Fibroblast of lung (primary cell): ENCODE measurements around the gene ZNF503. TPM values are rescaled to one million over a fixed set of nuclear protein-coding genes. Genes with fewer than 3 reads are reported as not detected.
A peak's percentile ranks its signal among the peaks of the same experiment; 100 is the strongest.

Experiments used
- DNase-seq, 2 donors: peaks; one replicate each; pipeline versions ENCODE4 v3.0.0 to v3.0.0-alpha.2; 2010; ENCODE audit warnings: low read depth in 2 of 2
- H2AFZ ChIP-seq: 2 replicates; pipeline ENCODE4 v1.5.1; 2012; ENCODE audit warnings: low read length, control low read depth, inconsistent platforms
- H3K27ac ChIP-seq: 2 replicates; pipeline ENCODE4 v1.5.1; 2011; ENCODE audit warnings: low read length, control low read depth; ENCODE audit not compliant: insufficient read depth
- H3K27me3 ChIP-seq: 2 replicates; pipeline ENCODE4 v1.5.1; 2011; ENCODE audit warnings: mild to moderate bottlenecking, low read length; ENCODE audit not compliant: control insufficient read depth, insufficient read depth
- H3K36me3 ChIP-seq: 2 replicates; pipeline ENCODE4 v1.5.1; 2011; ENCODE audit warnings: low read length; ENCODE audit not compliant: control insufficient read depth, insufficient read depth
- H3K4me1 ChIP-seq: 2 replicates; pipeline ENCODE4 v1.5.1; 2011; ENCODE audit warnings: low read length; ENCODE audit not compliant: control insufficient read depth, insufficient read depth; ENCODE audit errors: extremely low read depth
- H3K4me2 ChIP-seq: 2 replicates; pipeline ENCODE4 v1.5.1; 2011; ENCODE audit warnings: low read length, control low read depth; ENCODE audit not compliant: insufficient read depth; ENCODE audit errors: extremely low read depth
- H3K4me3 ChIP-seq, 4 experiments: fragments of 200-600 bp in 1 of 4; sonication (generic) in 1 of 4; replicated peaks in 1 of 4; 2 replicates each; pipeline ENCODE4 v1.5.1; 2011 to 2016; ENCODE audit warnings: low read length in 4 of 4, low read depth in 3 of 4, mild to moderate bottlenecking in 3 of 4, control low read depth in 2 of 4, inconsistent platforms in 1 of 4, mixed read lengths in 1 of 4; ENCODE audit not compliant: insufficient read depth in 1 of 4; ENCODE audit errors: control extremely low read depth in 1 of 4
- H3K79me2 ChIP-seq: 2 replicates; pipeline ENCODE4 v1.5.1; 2012; ENCODE audit warnings: mild to moderate bottlenecking, low read length, inconsistent platforms; ENCODE audit not compliant: control insufficient read depth, insufficient read depth
- H3K9ac ChIP-seq: 2 replicates; pipeline ENCODE4 v1.5.1; 2011; ENCODE audit warnings: mild to moderate bottlenecking, low read length, control low read depth; ENCODE audit not compliant: insufficient read depth
- H3K9me3 ChIP-seq: 2 replicates; pipeline ENCODE4 v1.5.1; 2012; ENCODE audit warnings: low read depth, low read length; ENCODE audit not compliant: control insufficient read depth, insufficient read depth
- H4K20me1 ChIP-seq: 2 replicates; pipeline ENCODE4 v1.5.1; 2011; ENCODE audit warnings: low read length; ENCODE audit not compliant: control insufficient read depth, insufficient read depth; ENCODE audit errors: extremely low read depth
- EZH2 ChIP-seq: IDR thresholded peaks from 2 replicates; pipeline ENCODE4 v1.5.1; 2012; ENCODE audit warnings: low read length, control low read depth, mild to moderate bottlenecking; ENCODE audit errors: missing control alignments
- polyA plus RNA-seq, 2 donors: library from polyadenylated mRNA; depleted of rRNA in 1 of 2; stranded (reverse) in 1 of 2; unstranded in 1 of 2; fragments of >200 nt; gene quantifications; 2 replicates each; pipeline ENCODE4 v1.2.1, GENCODE V29; 2011 to 2012; ENCODE audit warnings: missing spikeins in 1 of 2
- total RNA-seq: library from RNA; depleted of rRNA; stranded (reverse); fragments of >200 nt; gene quantifications from 2 replicates; pipeline ENCODE4 v1.2.1, GENCODE V29; 2014
- TF ChIP-seq, protein P1 (sequence below), 2 donors: IDR thresholded peaks in 1 of 2; conservative IDR thresholded peaks in 1 of 2; 1 replicate in 1 of 2; 2 replicates in 1 of 2; pipeline ENCODE4 v1.5.1; 2011 to 2012; ENCODE audit warnings: low read length in 2 of 2, control low read depth in 1 of 2, inconsistent platforms in 1 of 2, low read depth in 1 of 2, mild to moderate bottlenecking in 1 of 2

The ZNF503 gene
- total and polyA plus RNA-seq, 2 donors (not counting 1 experiment from before 2014, with no cell fraction given), result 4.9 to 7.1 TPM

DNA sequence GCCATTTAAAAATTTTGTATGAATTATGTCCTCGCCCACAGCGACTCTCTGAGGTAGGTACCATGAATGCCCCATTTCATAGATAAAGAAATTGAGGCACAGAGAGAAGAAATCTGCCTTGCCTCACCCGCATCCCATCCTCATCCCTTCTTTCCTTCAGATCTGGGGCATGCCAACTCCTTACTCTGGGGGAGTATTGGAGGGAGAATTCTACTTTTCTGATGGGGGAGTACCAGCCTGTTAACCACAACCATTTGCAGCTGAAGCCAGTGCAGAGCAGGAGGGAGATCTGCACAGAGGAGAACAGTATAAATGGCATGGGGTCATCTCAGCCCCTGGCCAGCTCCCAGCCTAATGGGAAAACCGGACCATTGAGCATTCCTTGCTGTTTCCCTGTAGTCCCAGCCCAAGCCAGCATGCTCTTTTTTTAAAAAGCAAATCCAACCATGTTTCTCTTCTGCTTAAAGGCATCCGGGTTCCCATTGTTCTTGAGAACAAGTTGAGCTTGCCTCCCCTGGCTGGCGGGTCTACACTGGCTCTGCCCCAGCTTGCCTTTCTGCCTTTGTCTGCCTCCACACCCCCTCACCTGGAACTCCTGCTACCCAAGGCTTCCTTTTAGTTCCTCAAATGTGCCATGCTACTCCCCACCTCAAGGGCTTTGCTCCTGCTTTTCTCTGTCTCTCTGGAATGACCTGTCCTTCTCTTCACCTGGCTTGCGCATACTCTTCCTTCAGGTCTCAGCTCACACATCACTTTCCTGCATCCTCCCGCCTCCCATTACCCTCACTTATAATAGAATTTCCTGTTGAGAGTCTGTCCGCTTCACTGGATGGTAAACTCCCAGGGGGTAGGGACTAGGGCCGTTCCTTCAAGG lies 8.8 kb upstream of the ZNF503 start:
- H3K27me3 ChIP-seq, result peaks cover 7% of the 10 kb centered on the region
- no peaks in the 10 kb centered on the region for H4K20me1 ChIP-seq
- TF ChIP-seq EZH2, result no peak
- TF ChIP-seq, protein P1, sequence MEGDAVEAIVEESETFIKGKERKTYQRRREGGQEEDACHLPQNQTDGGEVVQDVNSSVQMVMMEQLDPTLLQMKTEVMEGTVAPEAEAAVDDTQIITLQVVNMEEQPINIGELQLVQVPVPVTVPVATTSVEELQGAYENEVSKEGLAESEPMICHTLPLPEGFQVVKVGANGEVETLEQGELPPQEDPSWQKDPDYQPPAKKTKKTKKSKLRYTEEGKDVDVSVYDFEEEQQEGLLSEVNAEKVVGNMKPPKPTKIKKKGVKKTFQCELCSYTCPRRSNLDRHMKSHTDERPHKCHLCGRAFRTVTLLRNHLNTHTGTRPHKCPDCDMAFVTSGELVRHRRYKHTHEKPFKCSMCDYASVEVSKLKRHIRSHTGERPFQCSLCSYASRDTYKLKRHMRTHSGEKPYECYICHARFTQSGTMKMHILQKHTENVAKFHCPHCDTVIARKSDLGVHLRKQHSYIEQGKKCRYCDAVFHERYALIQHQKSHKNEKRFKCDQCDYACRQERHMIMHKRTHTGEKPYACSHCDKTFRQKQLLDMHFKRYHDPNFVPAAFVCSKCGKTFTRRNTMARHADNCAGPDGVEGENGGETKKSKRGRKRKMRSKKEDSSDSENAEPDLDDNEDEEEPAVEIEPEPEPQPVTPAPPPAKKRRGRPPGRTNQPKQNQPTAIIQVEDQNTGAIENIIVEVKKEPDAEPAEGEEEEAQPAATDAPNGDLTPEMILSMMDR (conservative IDR thresholded peaks at IDR 0.05 in 1 of 2, IDR thresholded peaks at IDR 0.05 in 1 of 2; ENCODE audit: low read depth in 1 of 2, low read length in 2 of 2), result no peak
- DNase-seq, result no peak
- H3K9me3 ChIP-seq, result no peaks in the 10 kb centered on the region
- H3K9ac ChIP-seq, result no peak overlapping the region
- no peaks in the 10 kb centered on the region for H3K4me1 ChIP-seq
- no peak overlapping the region for H3K27ac ChIP-seq
- no peak overlapping the region for H2AFZ ChIP-seq
- no peak overlapping the region for H3K4me3 ChIP-seq
- H3K4me2 ChIP-seq, result no peak overlapping the region
- no peaks in the 10 kb centered on the region for H3K79me2 ChIP-seq
- no peaks in the 10 kb centered on the region for H3K36me3 ChIP-seq

DNA sequence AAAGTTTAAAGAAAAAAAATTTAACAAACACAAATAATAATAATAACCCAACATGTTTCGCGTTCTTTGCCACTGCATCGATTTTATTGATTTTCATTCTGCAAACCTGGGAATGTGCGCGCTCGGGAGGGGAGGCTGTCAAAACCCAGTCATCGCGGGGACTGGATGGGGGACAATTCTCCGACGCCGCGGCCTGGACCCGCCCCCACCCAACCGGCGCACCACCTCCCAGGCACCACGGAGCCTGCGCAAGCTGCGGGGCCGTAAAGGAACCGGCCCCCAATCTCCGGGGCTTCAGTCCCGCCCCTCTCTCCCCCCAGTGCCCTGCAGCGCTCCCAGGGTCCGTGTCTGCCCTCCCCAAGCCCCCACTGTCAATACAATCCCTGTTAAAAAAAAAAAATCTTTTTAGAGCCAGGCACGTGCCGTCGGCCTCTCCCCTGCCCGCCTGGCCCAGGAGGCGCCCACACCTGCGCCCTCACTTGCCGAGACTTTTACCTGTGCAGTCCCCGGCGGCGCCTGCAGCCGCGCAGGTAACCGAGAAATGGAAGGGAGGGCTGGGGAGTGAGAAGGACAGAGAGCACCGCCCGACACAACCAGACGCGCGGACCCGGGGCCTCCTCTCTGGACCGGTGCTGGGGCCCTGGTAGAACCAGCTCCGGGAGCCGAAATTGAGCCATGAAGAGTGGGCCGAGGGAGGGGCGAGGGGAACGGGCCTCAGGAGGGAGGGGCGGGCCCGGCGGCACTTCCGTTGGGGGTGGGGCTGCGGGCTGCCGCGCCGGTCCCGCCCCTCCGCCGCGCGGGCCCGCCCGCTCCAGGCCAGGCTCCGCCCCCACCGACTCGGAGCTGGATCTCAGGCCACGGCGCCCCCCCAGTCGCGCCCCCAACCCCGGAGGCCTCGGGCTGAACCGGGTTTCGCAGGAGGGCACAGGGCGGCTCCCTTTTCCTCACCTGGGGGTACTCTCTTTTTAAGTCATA lies 7.6 kb upstream of the ZNF503 start:
- H4K20me1 ChIP-seq, result no peaks in the 10 kb centered on the region
- H3K4me2 ChIP-seq, result peak overlapping the region; percentile 87
- TF ChIP-seq EZH2, result no peak
- TF ChIP-seq, protein P1 (conservative IDR thresholded peaks at IDR 0.05 in 1 of 2, IDR thresholded peaks at IDR 0.05 in 1 of 2; ENCODE audit: low read depth in 1 of 2, low read length in 2 of 2), result no peak
- DNase-seq, result peak in 1 of 2 donors; percentile 42
- H3K36me3 ChIP-seq, result no peaks in the 10 kb centered on the region
- H3K4me3 ChIP-seq, result peak overlapping the region; percentile 57 to 80 (median 66)
- peaks cover 5% of the 10 kb centered on the region for H3K27me3 ChIP-seq
- peak overlapping the region; percentile 34 for H2AFZ ChIP-seq
- H3K79me2 ChIP-seq, result no peaks in the 10 kb centered on the region
- no peak overlapping the region for H3K27ac ChIP-seq
- no peaks in the 10 kb centered on the region for H3K4me1 ChIP-seq
- H3K9me3 ChIP-seq, result no peaks in the 10 kb centered on the region
- peak overlapping the region; percentile 69 for H3K9ac ChIP-seq

DNA sequence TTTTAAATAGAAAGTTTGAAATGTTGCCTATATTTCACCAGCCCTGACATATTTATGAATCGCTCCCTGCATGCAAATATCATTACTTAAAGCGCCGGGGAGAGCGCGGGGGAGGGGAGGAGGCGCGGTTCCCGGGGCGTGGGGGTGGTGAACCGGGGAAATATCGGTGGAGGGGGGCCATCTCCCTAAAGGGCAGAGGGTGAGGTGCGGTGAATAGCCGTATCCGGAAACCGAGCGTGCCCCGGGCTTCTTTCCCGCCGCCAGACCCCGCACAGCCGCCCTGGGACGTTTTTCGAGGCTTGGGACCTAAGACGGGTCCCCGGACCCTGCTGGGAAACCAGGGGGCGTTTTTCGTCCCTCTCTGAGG lies 6.9 kb upstream of the ZNF503 start:
- Histone ChIP-seq H3K4me1 (no peaks in the 10 kb centered on the region), H3K9ac (no peak overlapping the region), H2AFZ (no peak overlapping the region), H3K4me2 (peak overlapping the region; percentile 87), H3K27ac (no peak overlapping the region), H3K36me3 (no peaks in the 10 kb centered on the region), H3K79me2 (no peaks in the 10 kb centered on the region), H3K4me3 (peak overlapping the region; percentile 57 to 80 (median 66)), H3K27me3 (peaks cover 5% of the 10 kb centered on the region), H4K20me1 (no peaks in the 10 kb centered on the region), H3K9me3 (no peaks in the 10 kb centered on the region)
- DNase-seq, result no peak
- TF ChIP-seq, protein P1 (conservative IDR thresholded peaks at IDR 0.05 in 1 of 2, IDR thresholded peaks at IDR 0.05 in 1 of 2; ENCODE audit: low read depth in 1 of 2, low read length in 2 of 2), result no peak
- no peak for TF ChIP-seq EZH2
